Endothelial cell of umbilical vein (primary cell): ENCODE data around the gene FANCE. TPM values are rescaled to one million over a fixed set of nuclear protein-coding genes. Genes with fewer than 3 reads are reported as not detected.

ENCODE experiments used
- BruUV-seq: library from RNA; stranded (reverse); fragments of 400-500 nt; replicated peaks from 2 replicates; lab custom pipeline; 2021; lab: Mats Ljungman, UMichigan
- CTCF ChIA-PET: fragments of 300-600, 350-600 bp; sonication (Branson Sonifier 250); formaldehyde crosslinking; loops from one replicate; lab custom pipeline; 2021; ENCODE audit warnings: antibody characterized with exemption, inconsistent platforms; lab: Charles Lee
- POLR2A ChIA-PET: fragments of 300-600, 350-600 bp; sonication (Branson Sonifier 250); formaldehyde crosslinking; loops from one replicate; lab custom pipeline; 2021; ENCODE audit warnings: antibody characterized with exemption, inconsistent platforms; lab: Charles Lee
- DNase-seq: peaks from one replicate; pipeline ENCODE4 v3.0.0-alpha.2; 2011; ENCODE audit warnings: low read depth, low spot score
- FAIRE-seq: peaks from 2 replicates; lab custom pipeline; 2011; peaks lifted over from hg19 to GRCh38; lab: Jason Lieb, UNC
- H2AFZ ChIP-seq: 2 replicates; pipeline ENCODE4 v1.6.0; 2012; ENCODE audit warnings: low read depth, low read length, control low read depth, inconsistent platforms
- H3K27ac ChIP-seq: 2 replicates; pipeline ENCODE4 v1.5.1; 2011; ENCODE audit warnings: low read depth, mild to moderate bottlenecking, control low read depth, low read length, moderate library complexity; ENCODE audit not compliant: insufficient read depth
- H3K27me3 ChIP-seq, 2 experiments: 2 replicates each; pipeline versions ENCODE4 v1.6.0 to v1.6.1; 2011; ENCODE audit warnings: low read length in 2 of 2, mixed read lengths in 1 of 2; ENCODE audit not compliant: control insufficient read depth in 2 of 2, insufficient read depth in 2 of 2
- H3K36me3 ChIP-seq, 2 experiments: 2 replicates in 1 of 2; 3 replicates in 1 of 2; pipeline ENCODE4 v1.5.1; 2011; ENCODE audit warnings: low read length in 2 of 2, mild to moderate bottlenecking in 1 of 2, moderate library complexity in 1 of 2; ENCODE audit not compliant: control insufficient read depth in 2 of 2, insufficient read depth in 2 of 2; ENCODE audit errors: extremely low read depth in 1 of 2
- H3K4me1 ChIP-seq: 3 replicates; pipeline ENCODE4 v1.5.1; 2011; ENCODE audit warnings: mild to moderate bottlenecking, low read length; ENCODE audit not compliant: control insufficient read depth, insufficient read depth; ENCODE audit errors: extremely low read depth
- H3K4me2 ChIP-seq: 2 replicates; pipeline ENCODE4 v1.6.1; 2011; ENCODE audit warnings: low read length, control low read depth, mixed read lengths; ENCODE audit not compliant: insufficient read depth
- H3K4me3 ChIP-seq, 3 experiments: fragments of 200-600 bp in 1 of 3; sonication (generic), shearing (Covaris generic) in 1 of 3; replicated peaks in 1 of 3; 2 replicates each; pipeline ENCODE4 v1.5.1; 2011 to 2016; ENCODE audit warnings: control low read depth in 3 of 3, low read length in 3 of 3, mild to moderate bottlenecking in 2 of 3, inconsistent platforms in 1 of 3, low read depth in 1 of 3, moderate library complexity in 1 of 3; ENCODE audit not compliant: insufficient read depth in 1 of 3
- H3K79me2 ChIP-seq: 2 replicates; pipeline ENCODE4 v1.6.0; 2012; ENCODE audit warnings: low read length, inconsistent platforms; ENCODE audit not compliant: control insufficient read depth, insufficient read depth
- H3K9ac ChIP-seq: replicated peaks from 2 replicates; pipeline ENCODE3; 2011; ENCODE audit warnings: low read length, control low read depth; ENCODE audit not compliant: insufficient read depth; ENCODE audit errors: extremely low read depth
- H3K9me1 ChIP-seq: replicated peaks from 3 replicates; pipeline ENCODE4 v1.6.0; 2011; ENCODE audit warnings: mild to moderate bottlenecking, low read length; ENCODE audit not compliant: control insufficient read depth, insufficient read depth; ENCODE audit errors: extremely low read depth
- H3K9me3 ChIP-seq: replicated peaks from 2 replicates; pipeline ENCODE4 v1.5.1; 2012; ENCODE audit warnings: low read length, inconsistent platforms; ENCODE audit not compliant: control insufficient read depth, insufficient read depth
- H4K20me1 ChIP-seq: replicated peaks from 2 replicates; pipeline ENCODE3; 2011; ENCODE audit warnings: mild to moderate bottlenecking, low read length; ENCODE audit not compliant: control insufficient read depth, insufficient read depth; ENCODE audit errors: extremely low read depth
- CTCF ChIP-seq, 2 donors: IDR thresholded peaks; 1 replicate in 1 of 2; 2 replicates in 1 of 2; pipeline ENCODE4 v1.5.1; 2011; ENCODE audit warnings: low read length in 2 of 2, mild to moderate bottlenecking in 2 of 2, moderate library complexity in 2 of 2, control low read depth in 1 of 2, inconsistent platforms in 1 of 2, low read depth in 1 of 2; ENCODE audit not compliant: insufficient read depth in 1 of 2; ENCODE audit errors: extremely low read depth in 1 of 2
- EZH2 ChIP-seq: IDR thresholded peaks from 2 replicates; pipeline ENCODE4 v1.6.1; 2012; ENCODE audit warnings: borderline replicate concordance, low read depth, mild to moderate bottlenecking, moderate library complexity, low read length, inconsistent platforms; ENCODE audit not compliant: severe bottlenecking
- FOS ChIP-seq: IDR thresholded peaks from 2 replicates; pipeline ENCODE4 v1.6.1; 2011; ENCODE audit warnings: mild to moderate bottlenecking, low read length, moderate library complexity, borderline replicate concordance; ENCODE audit not compliant: insufficient read depth
- GATA2 ChIP-seq: IDR thresholded peaks from 2 replicates; pipeline ENCODE4 v1.7.0; 2011; ENCODE audit warnings: low read depth, mild to moderate bottlenecking, moderate library complexity, mixed read lengths, low read length; ENCODE audit not compliant: insufficient read length, insufficient read depth
- JUN ChIP-seq: IDR thresholded peaks from 2 replicates; pipeline ENCODE4 v1.6.1; 2011; ENCODE audit warnings: borderline replicate concordance, low read depth; ENCODE audit not compliant: insufficient read length, insufficient read depth
- MAX ChIP-seq: IDR thresholded peaks from 2 replicates; pipeline ENCODE4 v1.6.1; 2011; ENCODE audit not compliant: insufficient read depth, insufficient read length
- MYC ChIP-seq: IDR thresholded peaks from one replicate; pipeline ENCODE4 v1.6.1; 2011; ENCODE audit warnings: mild to moderate bottlenecking, low read depth, low read length
- POLR2A ChIP-seq: IDR thresholded peaks from 2 replicates; pipeline ENCODE4 v1.6.1; 2012; ENCODE audit warnings: low read depth, mild to moderate bottlenecking, control low read depth, low read length
- POLR2AphosphoS5 ChIP-seq: IDR thresholded peaks from 2 replicates; pipeline ENCODE4 v1.6.1; 2012; ENCODE audit warnings: low read depth, mild to moderate bottlenecking, control low read depth, low read length, moderate library complexity; ENCODE audit not compliant: insufficient read depth
- dilution Hi-C: fragments of 300-500 bp; cut with MboI; formaldehyde crosslinking; loops from one replicate; pipeline ENCODE4 v1.15.0; 2019; ENCODE audit warnings: low sequenced_read_pairs; ENCODE audit not compliant: extremely low pct_ligation_motif_present
- intact Hi-C: fragments of 100-400 bp; cut with micrococcal nuclease; formaldehyde crosslinking; loops from one replicate; pipeline ENCODE4 v1.10.0; 2022
- polyA plus RNA-seq, 4 experiments: library from polyadenylated mRNA; depleted of rRNA in 3 of 4; stranded (reverse) in 3 of 4; unstranded in 1 of 4; fragments of >200 nt; gene quantifications; 2 replicates each; pipeline versions ENCODE4 v1.2.1 to v1.2.3, GENCODE V29; 2011 to 2012; ENCODE audit warnings: missing spikeins in 1 of 4
- total RNA-seq: library from RNA; stranded (reverse); gene quantifications from 2 replicates; pipeline ENCODE4 v1.2.3, GENCODE V29; 2021

The FANCE gene
- total and polyA plus RNA-seq, 2 donors (not counting 3 experiments of a cell fraction or from before 2014, with no cell fraction given): 9.1 to 12.7 TPM

GRCh38 chr6:35427435-35427834, 24.7 kb upstream of the FANCE start:
- H4K20me1 ChIP-seq: no peaks in the 10 kb centered on the region
- intact Hi-C loops: loop anchor here (5.0 kb wide), 1 partner anchor 240 kb away; no protein-coding TSS in a partner anchor
- DNase-seq (no peak), FAIRE-seq (no peak)
- CTCF ChIA-PET: interaction anchor here (1.2 to 12.7 kb wide), 6 partner anchors 8 to 109 kb away, joined by 4 to 228 read pairs (median 8); no protein-coding TSS in a partner anchor
- peak overlapping the region; percentile 8 for H3K4me2 ChIP-seq
- TF ChIP-seq MYC (no peak), GATA2 (no peak), MAX (no peak), POLR2A (no peak), FOS (no peak), POLR2AphosphoS5 (no peak), EZH2 (no peak), CTCF (IDR thresholded peaks at IDR 0.05; ENCODE audit: extremely low read depth in 1 of 2, insufficient read depth in 1 of 2, low read depth in 1 of 2, low read length in 2 of 2) (no peak), JUN (no peak)
- no TSS peak for BruUV-seq
- peaks cover 0 to 7% of the 10 kb centered on the region in 2 experiments for H3K36me3 ChIP-seq
- H3K9ac ChIP-seq: peak overlapping the region; percentile 17
- dilution Hi-C loops: no loop called here
- H3K9me3 ChIP-seq: peaks cover 2% of the 10 kb centered on the region
- peaks cover 48% of the 10 kb centered on the region for H3K4me1 ChIP-seq
- no peaks in the 10 kb centered on the region for H3K27me3 ChIP-seq
- no peak overlapping the region for H3K4me3 ChIP-seq
- no peaks in the 10 kb centered on the region for H3K79me2 ChIP-seq
- no peaks in the 10 kb centered on the region for H3K9me1 ChIP-seq
- peak overlapping the region; percentile 98 for H3K27ac ChIP-seq
- no peak overlapping the region for H2AFZ ChIP-seq
- POLR2A ChIA-PET: no interaction called here
